ENCODE measurements around the gene A3GALT2. TPM values are rescaled to one million over a fixed set of nuclear protein-coding genes. Genes with fewer than 3 reads are reported as not detected.

The A3GALT2 gene
- total RNA-seq, 1 experiment from 2014 or later: not detected

DNA sequence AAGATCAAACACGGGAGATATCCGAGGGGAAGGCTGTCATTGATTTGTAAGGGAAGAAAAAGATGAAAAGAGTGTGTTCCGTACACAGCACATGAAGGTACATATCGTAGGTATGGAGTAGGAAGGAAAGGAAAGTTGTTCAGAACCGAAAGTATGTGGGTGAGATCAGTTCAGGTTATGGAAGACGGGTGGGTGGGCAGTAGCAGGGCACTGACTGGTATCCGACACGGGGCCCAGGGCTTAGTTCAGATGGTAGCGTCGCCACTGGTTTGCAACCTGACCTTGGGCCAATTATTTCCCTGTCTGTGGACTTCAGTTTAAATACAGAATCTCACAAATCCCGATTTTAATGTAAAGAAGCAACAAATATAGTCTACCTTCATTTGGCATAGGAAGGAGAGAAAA, 27.8 kb upstream of the A3GALT2 start:
- no peaks in the 10 kb centered on the region for H3K27me3 ChIP-seq (ENCODE audit: low read length)
- DNase-seq: peak; percentile 46
- no peaks in the 10 kb centered on the region for H3K9me2 ChIP-seq (replicated peaks; ENCODE audit: insufficient read depth, low read length)
- peak overlapping the region; percentile 96 for H3K4me3 ChIP-seq (ENCODE audit: low read length)
- no peak overlapping the region for H2AFZ ChIP-seq (ENCODE audit: low read length)
- peaks cover 59% of the 10 kb centered on the region for H3K79me2 ChIP-seq (ENCODE audit: low read length)
- peaks cover 10% of the 10 kb centered on the region for H3K36me3 ChIP-seq (ENCODE audit: insufficient read depth, low read length)
- H3K4me1 ChIP-seq (ENCODE audit: low read length): peaks cover 52% of the 10 kb centered on the region
- peaks cover 7% of the 10 kb centered on the region; the same call in 1 of the 2 replicates for H4K20me1 ChIP-seq (ENCODE audit: insufficient read depth, low read depth, low read length)
- peak overlapping the region; percentile 65 for H3K27ac ChIP-seq (ENCODE audit: low read length)
- H3K9ac ChIP-seq (ENCODE audit: low read length): peak overlapping the region; percentile 94
- H3K9me3 ChIP-seq (ENCODE audit: low read length): no peaks in the 10 kb centered on the region
- peak overlapping the region; percentile 93 for H3K4me2 ChIP-seq (ENCODE audit: low read depth, low read length, poor library complexity, severe bottlenecking)

DNA sequence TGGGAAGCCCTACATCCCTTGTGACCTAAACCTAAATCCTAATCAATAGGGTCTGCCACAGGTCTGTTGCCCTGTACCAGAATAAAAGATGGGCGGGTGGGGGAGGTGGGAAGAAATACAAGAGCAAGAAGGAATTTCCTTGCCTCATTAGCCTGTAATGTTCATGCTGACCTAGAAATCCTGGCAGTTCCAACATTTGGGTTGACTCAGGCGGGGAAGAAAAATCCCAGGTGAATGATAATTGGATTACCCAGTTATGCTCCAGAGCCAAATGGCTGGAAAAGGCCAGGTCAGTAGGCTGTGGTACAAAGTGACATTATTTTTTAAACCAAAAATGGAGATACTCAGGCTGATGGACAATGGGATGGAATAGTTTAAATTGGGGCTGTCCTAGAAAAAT, 27.3 kb upstream of the A3GALT2 start:
- DNase-seq: no peak
- Histone ChIP-seq H2AFZ (ENCODE audit: low read length) (no peak overlapping the region), H3K9me3 (ENCODE audit: low read length) (no peaks in the 10 kb centered on the region), H3K27ac (ENCODE audit: low read length) (no peak overlapping the region), H3K36me3 (ENCODE audit: insufficient read depth, low read length) (peaks cover 10% of the 10 kb centered on the region), H3K4me1 (ENCODE audit: low read length) (peaks cover 52% of the 10 kb centered on the region), H3K4me2 (ENCODE audit: low read depth, low read length, poor library complexity, severe bottlenecking) (peak overlapping the region; percentile 93), H3K9me2 (replicated peaks; ENCODE audit: insufficient read depth, low read length) (no peaks in the 10 kb centered on the region), H4K20me1 (ENCODE audit: insufficient read depth, low read depth, low read length) (peaks cover 7% of the 10 kb centered on the region; the same call in 1 of the 2 replicates), H3K79me2 (ENCODE audit: low read length) (peaks cover 63% of the 10 kb centered on the region), H3K4me3 (ENCODE audit: low read length) (peak overlapping the region; percentile 96), H3K27me3 (ENCODE audit: low read length) (no peaks in the 10 kb centered on the region), H3K9ac (ENCODE audit: low read length) (peak overlapping the region; percentile 94)

DNA sequence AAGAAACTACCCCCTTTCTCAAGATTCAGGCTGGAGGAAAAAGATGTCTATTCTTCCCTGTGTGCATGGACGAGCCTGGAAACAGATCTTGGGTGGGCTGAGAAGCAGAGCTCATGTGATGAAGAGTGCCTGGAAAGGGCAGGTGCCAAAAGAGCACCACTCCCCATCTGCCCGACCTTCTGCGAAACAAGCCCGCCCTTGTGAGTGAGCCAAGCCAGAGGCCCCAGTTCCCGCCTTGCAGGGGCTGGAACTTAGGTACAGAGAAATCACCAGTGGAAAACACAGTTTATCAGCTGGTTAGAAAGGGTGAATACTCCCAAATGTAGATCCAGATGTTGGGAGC, 26.7 kb upstream of the A3GALT2 start:
- Histone ChIP-seq H2AFZ (ENCODE audit: low read length) (no peak overlapping the region), H3K36me3 (ENCODE audit: insufficient read depth, low read length) (peaks cover 10% of the 10 kb centered on the region), H3K4me3 (ENCODE audit: low read length) (peak overlapping the region; percentile 96), H3K9me3 (ENCODE audit: low read length) (no peaks in the 10 kb centered on the region), H4K20me1 (ENCODE audit: insufficient read depth, low read depth, low read length) (peaks cover 7% of the 10 kb centered on the region; the same call in 1 of the 2 replicates), H3K4me1 (ENCODE audit: low read length) (peaks cover 52% of the 10 kb centered on the region), H3K79me2 (ENCODE audit: low read length) (peaks cover 68% of the 10 kb centered on the region), H3K4me2 (ENCODE audit: low read depth, low read length, poor library complexity, severe bottlenecking) (peak overlapping the region; percentile 93), H3K9me2 (replicated peaks; ENCODE audit: insufficient read depth, low read length) (no peaks in the 10 kb centered on the region), H3K27ac (ENCODE audit: low read length) (no peak overlapping the region), H3K27me3 (ENCODE audit: low read length) (no peaks in the 10 kb centered on the region), H3K9ac (ENCODE audit: low read length) (peak overlapping the region; percentile 94)
- no peak for DNase-seq

DNA sequence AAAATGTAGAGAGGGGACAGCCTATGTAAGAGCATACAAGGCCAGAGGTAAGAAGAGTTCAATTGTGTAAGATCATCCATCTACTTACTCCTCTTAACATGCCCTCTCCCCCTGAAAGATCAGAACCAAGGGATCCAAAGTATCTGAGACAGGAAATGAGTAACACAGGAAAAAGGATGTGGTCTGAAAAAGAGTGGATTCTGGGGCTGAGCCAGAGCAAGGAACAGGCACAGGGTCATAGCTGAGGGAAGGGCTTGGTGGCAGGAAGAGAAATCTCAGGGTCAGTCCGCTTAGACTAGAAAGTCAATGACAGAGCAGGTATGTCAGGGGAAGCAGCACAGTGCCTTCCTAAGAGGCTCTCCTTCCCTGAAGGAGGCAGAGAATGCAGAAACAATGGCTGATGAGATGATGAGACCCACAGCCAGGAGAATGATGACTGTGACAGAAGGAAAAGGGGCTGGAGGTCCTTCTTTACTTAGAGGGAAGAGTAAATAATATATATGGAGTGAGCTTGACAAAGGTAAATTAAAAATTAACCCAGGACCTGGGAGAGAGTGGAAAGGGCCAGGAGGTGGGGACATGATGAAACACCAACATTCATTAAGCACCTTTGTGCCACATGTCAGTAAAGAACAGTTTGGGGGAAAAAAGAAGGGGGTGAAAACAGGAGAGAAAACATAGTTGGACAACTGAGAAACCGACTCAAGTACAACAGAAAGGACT, 26.2 kb upstream of the A3GALT2 start:
- H3K4me3 ChIP-seq (ENCODE audit: low read length): peak overlapping the region; percentile 96; the same call in 1 of the 2 replicates
- peaks cover 10% of the 10 kb centered on the region for H3K36me3 ChIP-seq (ENCODE audit: insufficient read depth, low read length)
- H2AFZ ChIP-seq (ENCODE audit: low read length): no peak overlapping the region
- no peak for DNase-seq
- H3K9me2 ChIP-seq (replicated peaks; ENCODE audit: insufficient read depth, low read length): no peaks in the 10 kb centered on the region
- peaks cover 52% of the 10 kb centered on the region for H3K4me1 ChIP-seq (ENCODE audit: low read length)
- H3K9me3 ChIP-seq (ENCODE audit: low read length): no peaks in the 10 kb centered on the region
- H3K4me2 ChIP-seq (ENCODE audit: low read depth, low read length, poor library complexity, severe bottlenecking): peak overlapping the region; percentile 93
- no peak overlapping the region for H3K27ac ChIP-seq (ENCODE audit: low read length)
- H3K27me3 ChIP-seq (ENCODE audit: low read length): no peaks in the 10 kb centered on the region
- peaks cover 74% of the 10 kb centered on the region for H3K79me2 ChIP-seq (ENCODE audit: low read length)
- peak overlapping the region; percentile 94 for H3K9ac ChIP-seq (ENCODE audit: low read length)
- H4K20me1 ChIP-seq (ENCODE audit: insufficient read depth, low read depth, low read length): peaks cover 7% of the 10 kb centered on the region; the same call in 1 of the 2 replicates

DNA sequence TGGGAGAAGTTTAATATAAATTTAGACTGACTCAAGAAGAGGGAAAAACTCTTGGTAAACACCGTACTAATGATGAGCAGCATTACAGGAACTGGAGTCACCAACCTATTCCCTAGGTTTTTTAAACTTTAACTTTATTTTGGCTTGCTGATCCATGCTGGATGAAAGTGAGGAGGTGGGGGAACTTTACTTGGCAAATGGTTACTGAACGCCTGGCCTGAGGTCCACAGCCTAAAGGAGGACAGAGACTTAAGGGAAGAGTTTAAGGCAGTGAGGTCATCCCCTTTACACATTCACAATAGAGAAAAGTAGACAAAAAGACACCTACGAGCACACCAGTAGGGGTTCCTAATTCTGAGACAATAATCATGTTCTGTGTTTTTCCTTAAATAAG, 25.6 kb upstream of the A3GALT2 start:
- Histone ChIP-seq H3K79me2 (ENCODE audit: low read length) (peaks cover 79% of the 10 kb centered on the region), H3K4me3 (ENCODE audit: low read length) (no peak overlapping the region; the same call in 1 of the 2 replicates), H3K36me3 (ENCODE audit: insufficient read depth, low read length) (peaks cover 10% of the 10 kb centered on the region), H3K27me3 (ENCODE audit: low read length) (no peaks in the 10 kb centered on the region), H3K4me2 (ENCODE audit: low read depth, low read length, poor library complexity, severe bottlenecking) (peak overlapping the region; percentile 93), H3K9me3 (ENCODE audit: low read length) (no peaks in the 10 kb centered on the region), H2AFZ (ENCODE audit: low read length) (no peak overlapping the region), H3K27ac (ENCODE audit: low read length) (no peak overlapping the region), H3K4me1 (ENCODE audit: low read length) (peaks cover 52% of the 10 kb centered on the region), H3K9ac (ENCODE audit: low read length) (peak overlapping the region; percentile 94), H4K20me1 (ENCODE audit: insufficient read depth, low read depth, low read length) (peaks cover 7% of the 10 kb centered on the region; the same call in 1 of the 2 replicates), H3K9me2 (replicated peaks; ENCODE audit: insufficient read depth, low read length) (no peaks in the 10 kb centered on the region)
- DNase-seq: no peak

DNA sequence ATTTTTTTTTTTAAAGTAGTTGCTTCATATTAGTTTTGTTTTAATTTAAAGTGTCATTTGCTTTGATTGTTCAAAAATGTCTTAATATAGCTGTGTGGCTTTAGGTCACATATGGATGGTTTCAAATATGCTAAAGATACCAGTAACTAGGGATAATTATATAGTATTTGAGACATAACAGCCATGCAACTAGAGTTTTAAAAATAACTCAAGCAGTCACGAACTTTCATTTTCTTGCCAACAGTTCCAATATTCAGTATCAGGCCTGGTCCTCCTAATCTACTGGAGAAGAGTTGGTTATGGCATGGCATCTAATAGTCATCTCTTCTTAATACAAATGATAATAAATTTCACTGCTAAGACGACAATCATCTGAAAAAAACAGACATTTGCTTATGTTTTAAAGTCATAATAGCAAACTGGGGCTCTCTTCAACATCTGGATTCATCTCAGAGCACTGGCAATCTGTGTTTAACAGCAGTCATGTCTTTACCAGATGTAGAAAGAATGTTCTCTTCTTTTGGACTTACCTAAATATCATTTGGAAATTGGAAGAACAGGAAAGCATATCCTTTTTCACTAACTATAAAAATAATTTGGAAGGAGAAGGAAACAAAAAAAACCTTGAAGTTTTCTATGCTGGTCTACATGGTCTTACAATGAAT, 24.1 kb upstream of the A3GALT2 start:
- Histone ChIP-seq H3K36me3 (ENCODE audit: insufficient read depth, low read length) (peaks cover 10% of the 10 kb centered on the region), H3K9me2 (replicated peaks; ENCODE audit: insufficient read depth, low read length) (no peaks in the 10 kb centered on the region), H4K20me1 (ENCODE audit: insufficient read depth, low read depth, low read length) (peaks cover 7% of the 10 kb centered on the region; the same call in 1 of the 2 replicates), H3K4me3 (ENCODE audit: low read length) (no peak overlapping the region), H2AFZ (ENCODE audit: low read length) (no peak overlapping the region), H3K79me2 (ENCODE audit: low read length) (peaks cover 91% of the 10 kb centered on the region), H3K4me1 (ENCODE audit: low read length) (peaks cover 39% of the 10 kb centered on the region), H3K9ac (ENCODE audit: low read length) (no peak overlapping the region), H3K27me3 (ENCODE audit: low read length) (no peaks in the 10 kb centered on the region), H3K27ac (ENCODE audit: low read length) (peak overlapping the region; percentile 9; the same call in 1 of the 2 replicates), H3K9me3 (ENCODE audit: low read length) (no peaks in the 10 kb centered on the region), H3K4me2 (ENCODE audit: low read depth, low read length, poor library complexity, severe bottlenecking) (peak overlapping the region; percentile 93)
- DNase-seq: no peak

DNA sequence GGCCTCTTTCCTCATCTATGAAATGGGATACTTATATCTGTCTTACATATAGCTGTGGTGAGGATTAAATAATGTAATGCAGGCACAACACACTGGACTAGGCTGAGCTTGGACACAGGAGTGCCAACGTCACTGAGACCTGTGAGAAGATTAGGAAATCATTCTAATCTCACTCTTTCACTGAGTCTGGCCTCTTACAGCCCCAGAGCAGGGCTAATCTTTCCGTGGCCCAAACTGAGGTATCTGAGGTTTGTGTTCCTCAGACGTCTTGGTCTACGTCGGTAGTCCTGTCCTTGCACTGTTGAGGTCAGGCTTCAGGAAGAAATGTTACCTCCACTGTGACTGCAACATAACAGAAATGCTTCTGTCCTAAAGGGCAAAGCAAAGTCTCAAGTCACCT, 22.6 kb upstream of the A3GALT2 start:
- H3K27me3 ChIP-seq (ENCODE audit: low read length): no peaks in the 10 kb centered on the region
- no peak for DNase-seq
- H3K79me2 ChIP-seq (ENCODE audit: low read length): peaks cover 99% of the 10 kb centered on the region
- H3K9me3 ChIP-seq (ENCODE audit: low read length): no peaks in the 10 kb centered on the region
- H3K36me3 ChIP-seq (ENCODE audit: insufficient read depth, low read length): peaks cover 10% of the 10 kb centered on the region
- H3K4me2 ChIP-seq (ENCODE audit: low read depth, low read length, poor library complexity, severe bottlenecking): no peak overlapping the region
- H3K4me3 ChIP-seq (ENCODE audit: low read length): no peak overlapping the region
- no peak overlapping the region for H3K27ac ChIP-seq (ENCODE audit: low read length)
- no peaks in the 10 kb centered on the region for H3K9me2 ChIP-seq (replicated peaks; ENCODE audit: insufficient read depth, low read length)
- peaks cover 5% of the 10 kb centered on the region; the same call in 1 of the 2 replicates for H4K20me1 ChIP-seq (ENCODE audit: insufficient read depth, low read depth, low read length)
- H3K4me1 ChIP-seq (ENCODE audit: low read length): peaks cover 37% of the 10 kb centered on the region
- H3K9ac ChIP-seq (ENCODE audit: low read length): no peak overlapping the region
- no peak overlapping the region for H2AFZ ChIP-seq (ENCODE audit: low read length)

DNA sequence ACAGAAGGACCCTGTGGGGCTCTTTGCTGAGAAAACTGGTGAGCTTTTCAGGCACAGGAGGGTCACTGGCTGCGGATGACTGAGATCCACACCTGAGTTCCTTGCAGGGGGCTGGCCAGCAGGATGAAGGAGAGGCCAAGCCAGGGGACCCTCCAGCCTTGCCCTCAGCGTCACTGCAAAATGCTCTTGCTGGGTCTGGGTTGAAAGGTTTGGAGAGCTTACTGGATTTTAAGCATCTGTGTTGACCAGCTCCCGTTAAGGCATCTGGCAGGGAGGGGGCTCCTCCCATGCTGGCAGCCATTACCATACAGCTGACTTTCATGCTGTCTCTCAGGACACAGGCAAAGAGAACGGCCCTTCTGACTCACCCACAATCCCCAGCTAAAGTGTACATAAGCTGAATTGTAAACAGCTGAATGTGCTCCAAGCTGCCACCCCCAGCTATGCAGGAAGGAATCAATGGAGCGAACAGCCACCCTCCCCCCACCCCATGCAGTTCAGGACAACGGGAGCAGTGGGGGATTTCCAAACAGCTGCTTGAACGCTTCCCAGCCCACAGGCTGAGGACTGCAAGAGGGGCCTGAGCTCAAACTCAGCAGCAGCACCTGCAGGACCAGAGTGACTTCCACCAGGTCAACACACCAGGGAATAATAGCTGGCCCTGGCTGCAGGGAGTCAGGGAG, 21.3 kb upstream of the A3GALT2 start:
- no peaks in the 10 kb centered on the region for H3K9me2 ChIP-seq (replicated peaks; ENCODE audit: insufficient read depth, low read length)
- no peak overlapping the region for H2AFZ ChIP-seq (ENCODE audit: low read length)
- no peak overlapping the region for H3K27ac ChIP-seq (ENCODE audit: low read length)
- no peaks in the 10 kb centered on the region for H3K9me3 ChIP-seq (ENCODE audit: low read length)
- H4K20me1 ChIP-seq (ENCODE audit: insufficient read depth, low read depth, low read length): no peaks in the 10 kb centered on the region
- H3K4me1 ChIP-seq (ENCODE audit: low read length): peaks cover 24% of the 10 kb centered on the region
- no peak overlapping the region for H3K9ac ChIP-seq (ENCODE audit: low read length)
- no peak for DNase-seq
- no peak overlapping the region for H3K4me2 ChIP-seq (ENCODE audit: low read depth, low read length, poor library complexity, severe bottlenecking)
- peaks cover 10% of the 10 kb centered on the region for H3K36me3 ChIP-seq (ENCODE audit: insufficient read depth, low read length)
- H3K4me3 ChIP-seq (ENCODE audit: low read length): no peak overlapping the region
- peaks cover 99% of the 10 kb centered on the region for H3K79me2 ChIP-seq (ENCODE audit: low read length)
- H3K27me3 ChIP-seq (ENCODE audit: low read length): no peaks in the 10 kb centered on the region

Measured in Karpas-422 (cell line).